ENCODE results near the gene THUMPD3. TPM values are rescaled to one million over a fixed set of nuclear protein-coding genes. Genes with fewer than 3 reads are reported as not detected.

The THUMPD3 gene
- total RNA-seq, 1 donor = 42.7 TPM

- Histone ChIP-seq H3K36me3 (ENCODE audit: insufficient read depth, low read length) (no peaks in the 10 kb centered on the region), H2AFZ (ENCODE audit: low read length) (no peak overlapping the region), H3K27ac (ENCODE audit: low read depth, low read length) (no peak overlapping the region), H3K79me2 (ENCODE audit: insufficient read depth, low read length) (no peaks in the 10 kb centered on the region), H3K4me2 (ENCODE audit: insufficient read depth, low read length) (no peak overlapping the region), H3K27me3 (ENCODE audit: insufficient read depth, low read length) (no peaks in the 10 kb centered on the region), H3K9me3 (ENCODE audit: low read depth, low read length) (no peaks in the 10 kb centered on the region), H3K4me3 (ENCODE audit: insufficient read depth, low read length) (no peak overlapping the region), H4K20me1 (ENCODE audit: insufficient read depth, low read length) (no peaks in the 10 kb centered on the region), H3K4me1 (ENCODE audit: insufficient read depth, low read length) (no peaks in the 10 kb centered on the region)
- no peak for DNase-seq (ENCODE audit: insufficient read length, low spot score, missing footprints)
- TF ChIP-seq CTCF (IDR thresholded peaks at IDR 0.05; ENCODE audit: extremely low read depth, low read depth, low read length) = no peak
Observed at GRCh38 chr3:9324944-9325343, 37.9 kb upstream of the THUMPD3 start.

DNA sequence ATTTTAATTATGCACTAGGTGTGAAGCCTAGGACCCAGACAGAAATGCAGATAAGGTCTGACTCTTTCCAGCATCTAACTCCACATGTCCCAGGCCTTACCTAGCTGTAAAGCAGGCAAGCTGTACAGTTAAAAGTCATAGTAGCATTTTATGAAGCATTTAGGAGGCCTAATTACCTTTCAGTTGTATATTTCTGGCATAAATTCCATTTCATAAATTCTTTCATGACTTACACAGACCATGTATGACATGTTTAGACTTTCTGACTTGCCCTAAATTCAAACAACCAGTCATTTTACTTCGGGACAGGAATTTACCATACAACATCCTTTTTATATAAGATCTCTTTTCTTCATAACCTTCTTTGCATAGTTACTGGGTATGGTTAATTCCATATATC is 35.3 kb upstream of the THUMPD3 start:
- Histone ChIP-seq H3K27ac (ENCODE audit: low read depth, low read length) (no peak overlapping the region), H3K4me1 (ENCODE audit: insufficient read depth, low read length) (no peaks in the 10 kb centered on the region), H3K79me2 (ENCODE audit: insufficient read depth, low read length) (no peaks in the 10 kb centered on the region), H3K27me3 (ENCODE audit: insufficient read depth, low read length) (no peaks in the 10 kb centered on the region), H3K36me3 (ENCODE audit: insufficient read depth, low read length) (no peaks in the 10 kb centered on the region), H4K20me1 (ENCODE audit: insufficient read depth, low read length) (no peaks in the 10 kb centered on the region), H3K9me3 (ENCODE audit: low read depth, low read length) (no peaks in the 10 kb centered on the region), H2AFZ (ENCODE audit: low read length) (no peak overlapping the region), H3K4me3 (ENCODE audit: insufficient read depth, low read length) (no peak overlapping the region), H3K4me2 (ENCODE audit: insufficient read depth, low read length) (no peak overlapping the region)
- no peak for TF ChIP-seq CTCF (IDR thresholded peaks at IDR 0.05; ENCODE audit: extremely low read depth, low read depth, low read length)
- DNase-seq (ENCODE audit: insufficient read length, low spot score, missing footprints) = no peak

DNA sequence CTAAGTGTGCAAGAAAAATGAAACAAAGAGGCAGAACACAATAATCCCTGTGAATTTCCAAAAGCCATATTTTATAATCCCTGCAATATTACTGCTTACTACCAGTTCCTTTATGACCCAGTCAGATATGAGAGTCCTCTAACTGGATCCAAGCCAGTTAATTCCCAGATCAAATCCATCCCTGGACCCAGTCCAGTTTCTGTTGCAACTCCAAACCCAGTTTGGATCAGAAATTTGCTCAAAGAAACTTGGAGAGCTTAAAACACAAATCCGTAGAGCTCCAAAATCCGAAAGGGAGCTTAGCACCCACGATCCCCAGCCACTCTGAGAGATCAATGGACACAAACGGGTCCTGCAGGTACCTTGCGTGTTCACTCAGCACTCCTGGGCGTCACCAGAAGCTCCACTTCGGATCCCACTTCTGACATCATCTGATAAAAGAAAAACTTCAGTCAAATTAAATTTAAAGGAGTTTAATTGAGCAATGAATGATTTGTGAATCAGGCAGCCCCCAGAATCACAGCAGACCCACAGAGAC is 32.6 kb upstream of the THUMPD3 start:
- DNase-seq (ENCODE audit: insufficient read length, low spot score, missing footprints) = no peak
- H3K4me2 ChIP-seq (ENCODE audit: insufficient read depth, low read length) = no peak overlapping the region
- H3K36me3 ChIP-seq (ENCODE audit: insufficient read depth, low read length) = no peaks in the 10 kb centered on the region
- no peaks in the 10 kb centered on the region for H3K27me3 ChIP-seq (ENCODE audit: insufficient read depth, low read length)
- no peaks in the 10 kb centered on the region for H3K79me2 ChIP-seq (ENCODE audit: insufficient read depth, low read length)
- no peaks in the 10 kb centered on the region for H4K20me1 ChIP-seq (ENCODE audit: insufficient read depth, low read length)
- no peak overlapping the region for H3K27ac ChIP-seq (ENCODE audit: low read depth, low read length)
- H3K4me3 ChIP-seq (ENCODE audit: insufficient read depth, low read length) = no peak overlapping the region
- H2AFZ ChIP-seq (ENCODE audit: low read length) = no peak overlapping the region
- no peaks in the 10 kb centered on the region for H3K9me3 ChIP-seq (ENCODE audit: low read depth, low read length)
- TF ChIP-seq CTCF (IDR thresholded peaks at IDR 0.05; ENCODE audit: extremely low read depth, low read depth, low read length) = no peak
- no peaks in the 10 kb centered on the region for H3K4me1 ChIP-seq (ENCODE audit: insufficient read depth, low read length)

- H3K36me3 ChIP-seq (ENCODE audit: insufficient read depth, low read length) = no peaks in the 10 kb centered on the region
- no peaks in the 10 kb centered on the region for H3K9me3 ChIP-seq (ENCODE audit: low read depth, low read length)
- no peak overlapping the region for H2AFZ ChIP-seq (ENCODE audit: low read length)
- H3K4me2 ChIP-seq (ENCODE audit: insufficient read depth, low read length) = no peak overlapping the region
- H3K27ac ChIP-seq (ENCODE audit: low read depth, low read length) = no peak overlapping the region
- H3K79me2 ChIP-seq (ENCODE audit: insufficient read depth, low read length) = no peaks in the 10 kb centered on the region
- no peaks in the 10 kb centered on the region for H3K4me1 ChIP-seq (ENCODE audit: insufficient read depth, low read length)
- no peaks in the 10 kb centered on the region for H3K27me3 ChIP-seq (ENCODE audit: insufficient read depth, low read length)
- H4K20me1 ChIP-seq (ENCODE audit: insufficient read depth, low read length) = no peaks in the 10 kb centered on the region
- no peak overlapping the region for H3K4me3 ChIP-seq (ENCODE audit: insufficient read depth, low read length)
- no peak for DNase-seq (ENCODE audit: insufficient read length, low spot score, missing footprints)
- TF ChIP-seq CTCF (IDR thresholded peaks at IDR 0.05; ENCODE audit: extremely low read depth, low read depth, low read length) = no peak
Observed at GRCh38 chr3:9331171-9331570, 31.7 kb upstream of the THUMPD3 start.

Data from osteoblast (primary cell).